HG03469 (cell line): Measurements from ENCODE around the gene CNTN6.

ENCODE experiments used
- ATAC-seq: cut with Tn5 transposase; IDR thresholded peaks from one replicate; pipeline ENCODE4 v1.9.1; 2021; ENCODE audit warnings: mild to moderate bottlenecking, moderate library complexity, moderate number of reproducible peaks; ENCODE audit not compliant: unreplicated experiment

The CNTN6 gene

GRCh38 chr3:1400571-1400970, 307.7 kb downstream of the CNTN6 start:
- ATAC-seq, result no peak

- ATAC-seq, result no peak
Measured at GRCh38 chr3:1404270-1404962, 311.6 kb downstream of the CNTN6 start.

DNA sequence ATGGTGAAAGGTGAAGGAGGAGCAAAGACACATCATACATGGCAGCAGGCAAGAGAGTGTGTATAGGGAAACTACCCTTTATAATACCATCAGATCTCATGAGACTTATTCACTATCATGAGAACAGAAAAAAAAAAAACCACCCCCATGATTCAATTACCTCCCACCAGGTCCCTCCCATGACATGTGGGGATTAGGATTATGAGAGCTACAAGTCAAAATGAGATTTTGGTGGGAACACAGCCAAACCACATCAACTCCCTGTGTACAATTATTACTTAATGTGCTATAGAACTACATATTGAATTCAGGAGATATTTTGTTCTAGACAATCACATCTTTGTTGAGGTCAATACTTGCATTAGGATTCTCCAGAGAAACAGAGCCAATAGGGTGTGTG, 313.4 kb downstream of the CNTN6 start:
- ATAC-seq, result no peak

DNA sequence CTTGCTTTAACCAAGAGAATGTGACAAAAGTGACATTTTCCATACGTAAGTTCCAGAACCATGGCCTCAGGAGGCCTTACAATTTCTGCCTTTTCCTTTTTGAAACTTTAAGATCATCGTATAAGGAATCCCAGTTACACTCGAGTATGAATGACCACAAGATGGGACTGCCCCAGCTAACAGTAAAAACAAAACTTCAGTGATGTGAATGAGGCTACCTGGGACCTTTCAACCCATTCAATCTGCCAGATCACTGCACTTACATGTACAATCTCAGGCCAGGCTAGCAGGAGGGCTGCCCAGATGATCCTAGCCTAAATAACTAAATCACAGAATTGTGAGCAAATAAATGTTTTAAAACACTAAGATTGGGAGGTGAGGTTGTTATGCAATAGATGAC, 328.8 kb downstream of the CNTN6 start:
- ATAC-seq, result peak; percentile 63

GRCh38 chr3:1423566-1424089, 330.8 kb downstream of the CNTN6 start:
- ATAC-seq, result no peak

DNA sequence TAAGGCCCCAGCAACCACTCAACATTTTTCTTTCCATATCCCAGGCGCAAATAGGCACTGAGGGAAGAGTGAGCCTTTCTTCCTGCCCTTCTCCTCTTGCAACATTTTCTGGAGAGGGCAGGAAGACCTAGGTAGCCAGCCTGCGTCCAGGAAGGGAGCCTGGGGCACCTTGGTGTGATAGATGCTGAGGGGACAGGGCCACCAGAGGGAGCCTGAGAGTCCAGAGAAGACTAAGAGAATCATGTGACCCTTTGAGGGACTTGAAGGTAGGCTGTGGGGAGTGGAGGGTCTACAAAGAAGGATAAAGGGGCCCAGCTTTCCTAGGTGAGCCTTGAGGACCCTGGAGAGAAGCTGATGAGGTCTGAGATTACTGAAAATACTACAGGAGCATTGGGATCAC, 346.6 kb downstream of the CNTN6 start:
- no peak for ATAC-seq

DNA sequence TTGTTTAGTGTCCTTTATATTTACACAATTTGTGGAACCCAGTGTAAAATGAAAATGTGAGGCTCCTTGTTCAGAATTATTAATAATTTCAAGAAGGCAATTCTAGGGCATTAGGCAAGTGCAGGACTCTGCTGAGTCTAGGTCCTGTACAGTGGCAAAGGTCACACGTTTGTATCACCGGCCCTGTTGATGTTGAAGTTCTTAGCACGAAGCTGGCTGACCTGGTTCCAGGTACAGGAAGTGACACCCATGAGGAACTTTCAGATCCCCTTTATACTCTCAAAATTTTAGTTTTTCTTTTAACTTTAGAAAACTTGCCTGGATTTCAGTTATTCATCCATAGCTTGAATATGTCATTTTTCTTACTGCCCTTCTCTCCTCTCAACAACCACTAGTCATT, 349.4 kb downstream of the CNTN6 start:
- no peak for ATAC-seq

- no peak for ATAC-seq
Measured at GRCh38 chr3:1444195-1444594, 351.4 kb downstream of the CNTN6 start.

DNA sequence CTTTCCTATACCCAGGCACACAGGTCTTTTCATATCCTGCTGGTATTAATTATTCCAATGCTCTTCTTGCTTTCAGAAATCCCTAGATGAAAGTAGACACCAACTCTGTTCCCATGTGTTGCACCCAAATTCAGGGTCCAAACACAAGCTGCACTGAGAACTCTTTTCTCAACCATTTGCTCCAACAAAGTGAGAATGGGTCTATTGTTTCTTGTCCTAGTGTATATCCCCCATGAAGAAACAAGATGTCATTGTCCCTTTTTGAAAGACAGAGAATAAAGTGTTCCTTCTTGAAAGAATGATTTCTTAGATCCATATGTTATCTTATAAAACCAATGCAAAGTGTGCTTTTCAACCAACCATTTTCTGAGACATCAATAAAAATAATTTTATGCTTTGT, 353.7 kb downstream of the CNTN6 start:
- ATAC-seq, result no peak

DNA sequence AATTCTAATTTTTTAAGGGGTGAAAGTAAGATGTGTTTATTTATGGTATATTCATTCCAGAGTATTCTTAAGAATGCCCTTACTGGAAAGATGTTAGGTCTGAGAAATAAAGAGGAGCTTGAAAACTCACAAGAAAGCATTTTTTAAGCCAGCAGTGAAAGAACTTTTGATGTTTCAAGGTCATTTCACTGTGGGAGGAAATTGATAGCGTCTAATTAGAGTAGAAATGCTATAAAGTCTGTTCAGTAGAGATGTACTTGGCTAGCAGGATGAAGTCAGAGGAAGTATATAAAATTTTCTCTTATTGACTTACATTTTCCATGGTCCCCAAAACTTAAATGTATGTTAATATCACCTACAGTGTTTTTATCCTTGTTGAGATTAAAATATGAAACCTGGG, 354.6 kb downstream of the CNTN6 start:
- ATAC-seq, result no peak

- ATAC-seq, result no peak
Measured at GRCh38 chr3:1448443-1448842, 355.6 kb downstream of the CNTN6 start.
